Left lobe of liver (tissue), 2 donors: ENCODE data around the gene NLK. TPM values are rescaled to one million over a fixed set of nuclear protein-coding genes. Genes with fewer than 3 reads are reported as not detected.
"Not testable (repeated sequence)": the region's sequence is repeated elsewhere in the genome, so short reads cannot be mapped to it uniquely, and the experiment has no call there.

Experiments
- ATAC-seq: fragments of 200-7000 bp; cut with Tn5 transposase; one replicate; pipeline ENCODE4 v1.9.1; 2020; ENCODE audit warnings: mild to moderate bottlenecking, moderate library complexity
- DNase-seq: peaks from one replicate; pipeline ENCODE4 v3.0.0-alpha.2; 2020; ENCODE audit warnings: low spot score
- total RNA-seq: library from RNA; stranded (reverse); gene quantifications from one replicate; pipeline ENCODE4 v1.2.1, GENCODE V29; 2021
- donor health status: DM: no; HTN: no; CAD: no; lungs with moderate emphysema.
- donor health status: DM: no; HTN: yes; CAD: no.

The NLK gene
- total RNA-seq, 1 donor from 2014 or later, result 7.5 TPM

DNA sequence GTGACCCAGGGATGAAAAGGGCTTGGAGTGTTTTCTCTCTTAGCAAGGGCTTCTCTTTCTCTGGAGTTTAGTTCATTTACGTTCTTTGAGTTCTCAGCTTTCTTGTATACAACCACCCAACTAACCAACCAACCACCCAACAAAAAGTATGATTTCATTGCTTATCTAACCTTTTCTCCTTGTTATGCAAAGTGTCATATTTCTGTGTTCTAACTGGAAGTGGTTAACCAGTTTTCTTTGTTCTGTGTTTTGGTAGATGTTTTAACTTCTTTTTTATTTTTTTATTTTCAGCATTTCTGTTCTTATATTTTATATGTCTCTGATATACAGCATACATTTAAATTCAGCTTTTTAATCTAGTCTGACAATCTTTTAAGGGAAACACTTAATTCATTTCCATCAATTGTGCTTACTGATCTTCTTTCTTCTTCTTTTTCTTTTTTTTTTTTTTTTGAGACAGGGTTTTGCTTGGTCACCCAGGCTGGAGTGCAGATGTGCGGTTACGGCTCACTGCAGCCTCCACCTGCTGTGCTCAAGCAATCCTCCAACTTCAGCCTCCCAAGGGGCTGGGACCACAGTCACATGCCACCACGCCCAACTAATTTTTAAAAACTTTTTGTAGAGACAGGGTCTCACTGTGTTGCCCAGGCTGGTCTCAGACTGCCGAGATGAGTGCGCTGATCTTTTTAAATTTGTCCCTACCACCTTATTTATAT, 29.6 kb downstream of the NLK start:
- DNase-seq (no peak), ATAC-seq (no peak)

GRCh38 chr17:28072936-28073533, 30.6 kb downstream of the NLK start:
- ATAC-seq, result no peak

GRCh38 chr17:28074010-28074409, 31.5 kb downstream of the NLK start:
- DNase-seq (no peak), ATAC-seq (no peak)

More at GRCh38 chr17:28072936-28073533, 30.6 kb downstream of the NLK start:
- no peak for DNase-seq

GRCh38 chr17:28076144-28076543, 33.7 kb downstream of the NLK start:
- ATAC-seq (no peak), DNase-seq (no peak)

DNA sequence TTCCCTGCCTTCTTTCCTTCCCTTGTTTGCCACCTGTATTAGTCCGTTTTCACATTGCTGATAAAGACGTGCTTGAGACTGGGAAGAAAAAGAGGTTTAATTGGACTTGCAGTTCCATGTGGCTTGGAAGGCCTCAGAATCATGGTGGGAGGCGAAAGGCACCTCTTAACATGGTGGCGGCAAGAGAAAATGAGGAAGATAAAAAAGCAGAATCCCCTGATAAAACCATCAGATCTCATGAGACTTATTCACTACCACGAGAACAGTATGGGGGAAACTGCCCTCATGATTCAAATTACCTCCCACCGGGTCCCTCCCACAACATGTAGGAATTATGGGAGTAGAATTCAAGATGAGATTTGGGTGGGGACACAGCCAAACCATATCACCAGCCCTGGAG, 34.7 kb downstream of the NLK start:
- DNase-seq, ATAC-seq: not testable (repeated sequence)

GRCh38 chr17:28078341-28079229, 36.1 kb downstream of the NLK start:
- DNase-seq, result no peak
- no peak for ATAC-seq

DNA sequence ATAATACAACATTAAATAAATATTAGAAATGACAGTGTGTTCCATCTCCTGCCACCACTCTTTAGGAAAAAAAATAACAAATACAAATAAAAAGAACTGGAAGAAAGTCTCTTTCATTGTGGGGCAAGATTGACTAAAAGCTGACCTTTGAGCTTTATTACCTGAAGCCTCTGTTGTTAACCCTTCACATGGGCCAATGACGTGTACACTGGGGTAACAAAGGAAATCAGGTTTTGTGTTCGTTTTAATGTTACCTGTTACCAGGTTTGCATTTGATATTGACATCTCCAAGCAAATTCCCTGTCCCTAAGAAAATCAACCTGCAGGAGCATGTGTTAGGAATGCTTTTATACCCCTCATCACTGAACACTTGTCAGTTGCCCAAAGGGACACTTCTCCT, 39.0 kb downstream of the NLK start:
- no peak for DNase-seq
- ATAC-seq, result peak; percentile 68

DNA sequence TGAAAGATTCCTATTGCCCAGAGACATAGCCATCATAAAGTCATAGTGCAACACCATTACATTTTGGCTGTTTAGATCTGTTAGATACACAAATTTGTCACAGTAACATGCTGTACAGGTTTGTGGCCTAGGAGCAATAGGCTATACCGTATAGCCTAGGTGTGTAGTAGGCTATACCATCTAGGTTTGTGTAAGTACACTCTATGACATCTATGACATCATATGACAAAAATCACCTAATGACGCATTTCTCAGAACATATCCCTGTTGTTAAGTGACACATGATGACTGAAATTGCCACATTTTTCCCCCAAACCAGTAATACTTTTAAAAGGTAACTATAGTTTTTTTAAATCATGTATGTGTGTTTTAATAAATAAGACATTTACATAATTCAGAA, 43.3 kb downstream of the NLK start:
- ATAC-seq, result no peak
- no peak for DNase-seq

GRCh38 chr17:28086519-28086918, 44.0 kb downstream of the NLK start:
- DNase-seq (no peak), ATAC-seq (no peak)

DNA sequence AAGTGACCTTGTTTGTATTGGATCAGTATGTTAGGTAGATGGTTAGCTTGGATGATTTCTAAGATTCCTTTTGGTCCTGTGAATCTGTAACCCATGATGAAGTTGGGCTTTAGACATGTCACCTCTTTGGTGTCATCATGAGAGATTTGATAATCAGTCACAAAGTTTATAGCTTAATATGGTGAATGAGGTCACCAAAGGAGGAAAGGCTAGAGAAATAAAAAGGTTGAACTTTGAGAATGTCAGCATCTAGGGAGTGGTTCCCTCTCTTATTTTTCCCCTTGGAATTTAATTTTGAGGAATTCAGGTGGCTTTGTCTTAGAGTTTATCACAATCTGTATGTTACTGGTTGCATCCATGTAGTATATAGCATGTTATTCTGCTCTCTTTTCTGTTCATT, 45.3 kb downstream of the NLK start:
- no peak for ATAC-seq
- DNase-seq, result no peak

GRCh38 chr17:28090551-28090950, 48.1 kb downstream of the NLK start:
- no peak for DNase-seq
- ATAC-seq, result no peak

GRCh38 chr17:28092088-28092487, 49.6 kb downstream of the NLK start:
- no peak for DNase-seq
- no peak for ATAC-seq

- no peak for DNase-seq
- peak; percentile 41 for ATAC-seq
These were observed 51.7 kb downstream of the NLK start for GRCh38 chr17:28093999-28094716.

DNA sequence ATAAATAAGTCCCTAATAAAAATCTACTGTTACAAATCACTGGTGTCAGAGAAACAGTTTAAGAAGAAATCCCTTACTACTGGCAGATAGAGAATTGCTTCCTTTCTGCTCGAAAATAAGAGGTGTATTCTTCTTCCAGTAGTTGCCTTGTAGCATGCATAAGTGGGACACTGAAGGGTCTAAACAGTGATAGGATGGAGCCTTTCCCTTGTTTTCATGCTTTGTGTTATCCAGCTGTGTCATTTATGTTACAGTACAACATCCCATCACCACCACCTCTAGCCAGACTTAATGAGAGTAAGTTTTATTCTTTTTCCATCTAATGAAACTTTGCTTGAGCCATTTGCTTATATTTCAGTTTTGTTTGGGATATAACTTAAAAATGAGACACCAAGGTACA, 54.3 kb downstream of the NLK start:
- ATAC-seq (no peak), DNase-seq (no peak)

DNA sequence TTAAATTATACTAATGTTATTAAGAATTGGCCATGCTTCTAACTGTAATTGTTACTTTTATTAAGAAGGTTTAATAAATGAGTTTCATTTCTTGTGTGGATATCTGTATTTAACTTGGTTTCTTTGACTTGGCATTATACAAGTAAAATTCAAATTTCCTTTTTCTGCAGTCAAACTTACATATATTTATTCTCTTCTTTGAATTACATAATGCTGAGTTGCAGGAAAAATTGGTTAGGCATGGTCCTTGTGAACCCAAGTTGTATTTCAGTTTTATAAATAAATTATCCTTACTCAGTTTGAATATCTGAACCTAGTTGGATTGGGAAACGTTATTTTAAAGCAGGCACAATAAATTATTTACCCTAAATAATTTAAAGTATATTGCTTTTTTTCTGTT, 54.8 kb downstream of the NLK start:
- ATAC-seq (no peak), DNase-seq (no peak)

GRCh38 chr17:28097901-28098300, 55.4 kb downstream of the NLK start:
- ATAC-seq, result no peak
- no peak for DNase-seq

DNA sequence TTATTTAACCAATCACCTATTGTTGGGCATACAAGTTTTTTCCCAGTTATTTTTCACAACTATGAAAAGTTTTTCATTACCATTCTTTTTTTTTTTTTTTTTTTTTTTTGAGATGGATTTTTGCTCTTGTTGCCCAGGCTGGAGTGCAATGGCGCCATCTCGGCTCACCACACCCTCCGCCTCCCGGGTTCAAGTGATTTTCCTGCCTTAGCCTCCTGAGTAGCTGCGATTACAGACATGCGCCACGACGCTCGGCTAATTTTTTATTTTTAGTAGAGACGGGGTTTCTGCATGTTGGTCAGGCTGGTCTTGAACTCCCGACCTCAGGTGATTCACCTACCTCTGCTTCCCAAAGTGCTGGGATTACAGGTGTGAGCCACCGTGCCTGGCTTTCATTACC, 56.1 kb downstream of the NLK start:
- ATAC-seq, DNase-seq: not testable (repeated sequence)

DNA sequence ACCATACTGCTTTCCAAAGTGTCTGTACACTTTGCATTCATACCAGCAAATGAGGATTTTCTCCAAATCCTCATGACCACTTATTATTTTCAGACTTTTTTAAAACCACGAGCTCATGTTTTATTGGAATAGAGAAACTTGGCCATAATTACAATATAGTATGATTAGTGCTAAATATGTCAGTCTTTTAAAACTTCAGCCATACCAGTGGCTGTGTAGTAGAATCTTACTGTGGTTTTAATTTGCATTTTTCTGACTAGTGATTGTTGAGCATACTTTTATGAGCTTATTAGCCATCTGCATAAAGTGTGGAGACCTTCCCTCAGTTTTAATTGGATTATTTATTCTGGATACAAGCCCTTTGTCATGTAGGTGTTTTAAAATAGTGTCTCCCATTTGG, 57.8 kb downstream of the NLK start:
- ATAC-seq, result no peak
- DNase-seq, result no peak

DNA sequence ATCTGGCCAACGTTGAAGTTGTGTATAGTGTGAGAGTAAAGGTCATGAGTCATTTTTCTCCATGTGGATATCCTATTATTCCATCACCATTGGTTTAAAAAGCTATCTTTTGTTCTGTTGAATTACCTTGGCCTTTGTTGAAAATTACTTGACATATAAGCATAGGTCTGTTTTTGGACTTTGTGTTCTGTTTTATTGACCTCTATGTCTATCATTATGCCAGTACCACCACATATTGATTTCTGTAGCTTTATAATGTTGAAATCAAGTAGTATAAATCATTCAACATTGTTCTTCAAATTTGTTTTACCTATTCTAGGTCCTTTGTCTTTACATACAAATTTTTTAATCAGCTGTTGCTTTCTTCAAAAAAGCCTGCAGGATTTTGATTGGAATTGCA, 58.5 kb downstream of the NLK start:
- ATAC-seq, result no peak
- no peak for DNase-seq

DNA sequence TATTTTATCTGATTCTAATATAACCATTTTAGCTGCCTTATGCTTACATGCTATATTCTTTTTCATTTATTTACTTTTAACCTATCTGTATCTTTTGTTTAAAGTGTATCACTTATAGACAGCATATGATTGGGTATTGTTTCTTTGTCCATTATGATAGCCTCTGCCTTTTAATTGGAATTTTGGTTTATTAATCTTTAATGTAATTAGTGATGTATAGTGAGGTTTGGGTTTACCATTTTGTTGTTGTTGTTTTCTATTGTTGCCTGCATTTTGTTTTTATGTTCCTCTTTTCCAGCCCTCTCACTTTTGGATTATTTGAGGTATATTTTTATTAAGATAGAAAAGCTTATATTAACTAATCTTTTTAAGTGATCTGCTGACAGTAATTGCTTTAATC, 59.4 kb downstream of the NLK start:
- no peak for DNase-seq
- no peak for ATAC-seq

- DNase-seq (no peak), ATAC-seq (no peak)
These were observed 63.0 kb downstream of the NLK start for GRCh38 chr17:28105501-28105900.
